ENCODE measurements around the gene ACD. TPM values are rescaled to one million over a fixed set of nuclear protein-coding genes. Genes with fewer than 3 reads are reported as not detected.

Gene ACD
- total RNA-seq, 1 experiment from 2014 or later = 34.1 TPM

- no peak overlapping the region for H3K27ac Mint-ChIP-seq
- Histone ChIP-seq H3K27me3 (ENCODE audit: insufficient read depth, low read length) (no peaks in the 10 kb centered on the region), H3K14ac (ENCODE audit: insufficient read depth, low read length) (no peak overlapping the region), H3T11ph (ENCODE audit: low read length) (no peak overlapping the region), H3K4me2 (ENCODE audit: insufficient read depth, insufficient read length, low read length) (no peak overlapping the region), H2BK20ac (ENCODE audit: low read depth, low read length, poor library complexity, severe bottlenecking) (no peak overlapping the region), H4K5ac (ENCODE audit: insufficient read length, low read depth, low read length) (no peak overlapping the region), H2AK5ac (ENCODE audit: insufficient read length, low read length) (no peak overlapping the region), H2BK12ac (ENCODE audit: insufficient read length, low read depth, low read length) (no peak overlapping the region), H2AFZ (ENCODE audit: low read length) (no peak overlapping the region), H3K56ac (ENCODE audit: insufficient read length, low read depth, low read length) (no peak overlapping the region), H3K79me2 (ENCODE audit: insufficient read depth, low read length) (no peaks in the 10 kb centered on the region), H3K18ac (ENCODE audit: insufficient read length, low read depth, low read length) (no peak overlapping the region), H3K23me2 (ENCODE audit: insufficient read length, low read depth, low read length, poor library complexity, severe bottlenecking) (no peaks in the 10 kb centered on the region), H3K9ac (ENCODE audit: extremely low read depth, insufficient read length, low read length) (no peak overlapping the region), H3K27ac (ENCODE audit: insufficient read length, low read depth, low read length) (no peak overlapping the region), H3K4me1 (ENCODE audit: insufficient read depth, low read length) (no peaks in the 10 kb centered on the region), H4K8ac (replicated peaks; ENCODE audit: insufficient read length, low read depth, low read length) (no peak overlapping the region), H3K79me1 (ENCODE audit: insufficient read depth, low read depth, low read length, poor library complexity, severe bottlenecking) (no peaks in the 10 kb centered on the region), H2BK120ac (ENCODE audit: low read depth, low read length, poor library complexity, severe bottlenecking) (no peak overlapping the region), H4K91ac (ENCODE audit: insufficient read length, low read depth, low read length) (no peak overlapping the region), H2BK15ac (ENCODE audit: low read depth, low read length) (no peak overlapping the region), H3K9me3 (ENCODE audit: control insufficient read depth, low read depth, low read length) (no peaks in the 10 kb centered on the region), H3K23ac (ENCODE audit: insufficient read length, low read depth, low read length) (no peak overlapping the region), H2BK5ac (ENCODE audit: insufficient read length, low read length) (no peak overlapping the region), H4K20me1 (ENCODE audit: control insufficient read depth, insufficient read depth, insufficient read length) (peaks cover 3% of the 10 kb centered on the region), H3K4ac (ENCODE audit: low read depth, low read length) (no peak overlapping the region)
- no peak for DNase-seq
- no peak overlapping the region for H3K4me3 Mint-ChIP-seq
- no peak for TF ChIP-seq CTCF (conservative IDR thresholded peaks at IDR 0.05)
- WGBS (ENCODE audit: extremely low coverage, insufficient read length, low lambda C conversion rate) = no CpG with 5 or more reads among the region's 8 CpGs
- 0 out of 4 replicates have a peak, but pooled peaks cover 0 to 2% of the 10 kb centered on the region in 2 experiments for H3K4me1 Mint-ChIP-seq
- H3K27me3 Mint-ChIP-seq (ENCODE audit: low read depth) = no peaks in the 10 kb centered on the region
- peaks cover 0 to 12% (median 4%) of the 10 kb centered on the region in 3 experiments; a peak in 4 of 7 replicates for H3K36me3 Mint-ChIP-seq (ENCODE audit: insufficient read depth in 1 of 3, low read depth in 3 of 3)
- H3K9me3 Mint-ChIP-seq = no peaks in the 10 kb centered on the region
These were observed 16.9 kb upstream of the ACD start for GRCh38 chr16:67676939-67677338.

All from H9 (cell line).